H1 (cell line): Measurements from ENCODE around the gene GPC6. TPM values are rescaled to one million over a fixed set of nuclear protein-coding genes. Genes with fewer than 3 reads are reported as not detected.

Experiments used
- CTCF ChIA-PET: fragments of 300-600 bp; sonication (Branson Sonifier 250); formaldehyde crosslinking; loops from one replicate; lab custom pipeline; 2021; ENCODE audit not compliant: partially characterized antibody; lab: Charles Lee
- POLR2A ChIA-PET: fragments of 300-600 bp; sonication (Branson Sonifier 250); formaldehyde crosslinking; loops from one replicate; lab custom pipeline; 2021; ENCODE audit warnings: inconsistent platforms; ENCODE audit not compliant: partially characterized antibody; lab: Charles Lee
- DNase-seq, 2 experiments: peaks; one replicate each; pipeline versions ENCODE4 v3.0.0 to v3.0.0-alpha.2; 2010 to 2022; ENCODE audit warnings: low spot score in 2 of 2, low read depth in 1 of 2, mixed read lengths in 1 of 2
- FAIRE-seq: peaks from 2 replicates; lab custom pipeline; 2011; peaks lifted over from hg19 to GRCh38; lab: Jason Lieb, UNC
- H2AFZ ChIP-seq: 2 replicates; pipeline ENCODE4 v1.8.1; 2012; ENCODE audit warnings: low read length, inconsistent platforms
- H2AK5ac ChIP-seq: 2 replicates; pipeline ENCODE4 v1.6.1; 2013; ENCODE audit warnings: low read depth, low read length
- H2BK120ac ChIP-seq: replicated peaks from 2 replicates; pipeline ENCODE3; 2013; ENCODE audit warnings: low read depth, low read length, inconsistent platforms
- H2BK12ac ChIP-seq: 2 replicates; pipeline ENCODE4 v1.6.1; 2013; ENCODE audit warnings: low read depth, low read length
- H2BK15ac ChIP-seq: 2 replicates; pipeline ENCODE4 v1.6.1; 2013; ENCODE audit warnings: low read length
- H2BK20ac ChIP-seq: 2 replicates; pipeline ENCODE4 v1.6.1; 2013; ENCODE audit warnings: low read length
- H2BK5ac ChIP-seq: 2 replicates; pipeline ENCODE4 v1.6.1; 2013; ENCODE audit warnings: low read depth, low read length
- H3K14ac ChIP-seq: 2 replicates; pipeline ENCODE4 v1.6.1; 2013; ENCODE audit warnings: inconsistent platforms; ENCODE audit not compliant: insufficient read length
- H3K18ac ChIP-seq: 2 replicates; pipeline ENCODE4 v1.6.1; 2013; ENCODE audit warnings: low read length; ENCODE audit errors: extremely low read depth
- H3K23ac ChIP-seq: 2 replicates; pipeline ENCODE4 v1.6.1; 2013; ENCODE audit warnings: inconsistent platforms; ENCODE audit not compliant: insufficient read length
- H3K23me2 ChIP-seq: 2 replicates; pipeline ENCODE4 v1.6.1; 2013; ENCODE audit warnings: low read depth, low read length
- H3K27ac ChIP-seq: 2 replicates; pipeline ENCODE4 v1.6.1; 2011; ENCODE audit warnings: low read depth, low read length, inconsistent platforms
- H3K27me3 ChIP-seq, 4 experiments: replicated peaks in 1 of 4; 1 replicate in 1 of 4; 2 replicates in 3 of 4; pipeline versions ENCODE4 v1.6.1 to v1.8.1; 2011 to 2013; ENCODE audit warnings: low read length in 3 of 4, mild to moderate bottlenecking in 3 of 4, inconsistent platforms in 2 of 4, mixed read lengths in 2 of 4, moderate library complexity in 1 of 4; ENCODE audit not compliant: control insufficient read depth in 3 of 4, insufficient read depth in 3 of 4; ENCODE audit errors: extremely low read depth in 1 of 4
- H3K36me3 ChIP-seq, 4 experiments: 2 replicates each; pipeline versions ENCODE4 v1.6.1 to v1.8.1; 2011 to 2013; ENCODE audit warnings: mild to moderate bottlenecking in 4 of 4, low read length in 3 of 4, moderate library complexity in 2 of 4, control low read depth in 1 of 4, inconsistent platforms in 1 of 4; ENCODE audit not compliant: insufficient read depth in 4 of 4, control insufficient read depth in 2 of 4
- H3K4ac ChIP-seq: replicated peaks from 2 replicates; pipeline ENCODE3; 2013; ENCODE audit warnings: low read length, low read depth, mixed read lengths, inconsistent platforms; ENCODE audit not compliant: insufficient read length
- H3K4me1 ChIP-seq, 4 experiments: replicated peaks in 1 of 4; 1 replicate in 1 of 4; 2 replicates in 3 of 4; pipeline versions ENCODE4 v1.6.1 to v1.8.1; 2011 to 2013; ENCODE audit warnings: low read length in 3 of 4, inconsistent platforms in 2 of 4, mixed read lengths in 1 of 4; ENCODE audit not compliant: insufficient read depth in 4 of 4, control insufficient read depth in 3 of 4
- H3K4me2 ChIP-seq, 2 experiments: 2 replicates each; pipeline versions ENCODE4 v1.6.1 to v1.8.1; 2011 to 2013; ENCODE audit warnings: low read depth in 2 of 2, low read length in 2 of 2, control low read depth in 1 of 2, inconsistent platforms in 1 of 2, mild to moderate bottlenecking in 1 of 2; ENCODE audit not compliant: insufficient read depth in 1 of 2
- H3K4me3 ChIP-seq, 4 experiments: fragments of 200-600, 300-600 bp in 1 of 4; sonication (generic), shearing (Covaris generic), sonication (Bioruptor Twin) in 1 of 4; 2 replicates each; pipeline versions ENCODE4 v1.5.1 to v1.8.1; 2011 to 2016; ENCODE audit warnings: low read length in 4 of 4, low read depth in 3 of 4, control low read depth in 2 of 4, inconsistent platforms in 2 of 4, mild to moderate bottlenecking in 2 of 4, mixed read lengths in 1 of 4, moderate library complexity in 1 of 4; ENCODE audit not compliant: insufficient read depth in 2 of 4; ENCODE audit errors: extremely low read depth in 1 of 4
- H3K56ac ChIP-seq: replicated peaks from 2 replicates; pipeline ENCODE3; 2013; ENCODE audit warnings: low read depth, mild to moderate bottlenecking, mixed read lengths, low read length, inconsistent platforms; ENCODE audit not compliant: insufficient read length
- H3K79me1 ChIP-seq: 2 replicates; pipeline ENCODE4 v1.6.1; 2013; ENCODE audit warnings: low read depth, low read length, control low read depth
- H3K79me2 ChIP-seq, 2 experiments: 2 replicates each; pipeline versions ENCODE4 v1.6.1 to v1.8.1; 2012 to 2013; ENCODE audit warnings: low read length in 2 of 2, mild to moderate bottlenecking in 2 of 2, inconsistent platforms in 1 of 2; ENCODE audit not compliant: insufficient read depth in 2 of 2, control insufficient read depth in 1 of 2
- H3K9ac ChIP-seq, 4 experiments: replicated peaks in 1 of 4; 1 replicate in 1 of 4; 2 replicates in 3 of 4; pipeline versions ENCODE4 v1.6.1 to v1.8.1; 2011 to 2013; ENCODE audit warnings: low read depth in 3 of 4, low read length in 3 of 4, control low read depth in 2 of 4, mild to moderate bottlenecking in 2 of 4, moderate library complexity in 2 of 4, inconsistent platforms in 1 of 4; ENCODE audit errors: extremely low read depth in 1 of 4
- H3K9me3 ChIP-seq, 2 experiments: 2 replicates each; pipeline versions ENCODE4 v1.6.1 to v1.8.1; 2012 to 2013; ENCODE audit warnings: mild to moderate bottlenecking in 2 of 2, moderate library complexity in 2 of 2, control low read depth in 1 of 2, inconsistent platforms in 1 of 2, low read depth in 1 of 2, low read length in 1 of 2, mixed read lengths in 1 of 2; ENCODE audit not compliant: insufficient read depth in 2 of 2
- H4K20me1 ChIP-seq, 2 experiments: replicated peaks in 1 of 2; 2 replicates each; pipeline versions ENCODE3 to v1.8.1; 2011 to 2013; ENCODE audit warnings: inconsistent platforms in 2 of 2, low read length in 2 of 2, mild to moderate bottlenecking in 1 of 2; ENCODE audit not compliant: insufficient read depth in 2 of 2, control insufficient read depth in 1 of 2
- H4K5ac ChIP-seq: 2 replicates; pipeline ENCODE4 v1.6.1; 2013; ENCODE audit warnings: low read length, low read depth, mixed read lengths, inconsistent platforms; ENCODE audit not compliant: insufficient read length
- H4K8ac ChIP-seq: 2 replicates; pipeline ENCODE4 v1.8.0; 2013; ENCODE audit warnings: mild to moderate bottlenecking, moderate library complexity, low read length, inconsistent platforms; ENCODE audit not compliant: insufficient read depth; ENCODE audit errors: extremely low read depth
- H4K91ac ChIP-seq: replicated peaks from 2 replicates; pipeline ENCODE3; 2013; ENCODE audit warnings: low read length, mixed read lengths, inconsistent platforms; ENCODE audit not compliant: insufficient read length
- KDM4A ChIP-seq: IDR thresholded peaks from one replicate; pipeline ENCODE4 v1.7.1; 2012; ENCODE audit warnings: low read depth, mild to moderate bottlenecking, moderate library complexity, low read length, inconsistent platforms; ENCODE audit not compliant: severe bottlenecking
- POLR2AphosphoS5 ChIP-seq: IDR thresholded peaks from 2 replicates; pipeline ENCODE4 v1.6.1; 2011; ENCODE audit warnings: low read depth, low read length
- WGBS, 2 experiments: shearing (Covaris generic) in 1 of 2; methylation state at CpG; one replicate each; pipeline versions ENCODE4 v1.1.6 to v1.1.7; 2013 to 2015; ENCODE audit warnings: low lambda C conversion rate in 2 of 2, mixed read lengths in 2 of 2, inconsistent platforms in 1 of 2, low coverage in 1 of 2, missing lambda C conversion rate in 1 of 2; ENCODE audit not compliant: insufficient replicate concordance in 2 of 2, insufficient coverage in 1 of 2, insufficient read length in 1 of 2; ENCODE audit errors: extremely low coverage in 1 of 2, missing lambda C conversion rate in 1 of 2; 5-methylcytosine and 5-hydroxymethylcytosine counted together
- polyA plus RNA-seq, 7 experiments: library from polyadenylated mRNA; depleted of rRNA in 3 of 7; stranded (reverse) in 5 of 7; unstranded in 2 of 7; fragments of >200 nt in 5 of 7; fragments of 200-250 nt in 2 of 7; gene quantifications; 1 replicate in 5 of 7; 2 replicates in 1 of 7; 4 replicates in 1 of 7; pipeline versions ENCODE4 v1.2.1 to v1.2.3, GENCODE V29; 2011 to 2013; ENCODE audit warnings: missing spikeins in 2 of 7, mixed read lengths in 2 of 7
- total RNA-seq: library from RNA; stranded (reverse); fragmentation: NEBNext Ultra II Directional; extraction: Animal tissue kit (Norgen Biotek cat#: 25700); gene quantifications from 2 replicates; pipeline ENCODE4 v1.2.1, GENCODE V29; 2021

The GPC6 gene
- total and polyA plus RNA-seq, 2 of the 8 experiments (the other 6 are each of a cell fraction or from before 2014, with no cell fraction given): 5.4 to 12.0 TPM

- ChIA-PET CTCF (interaction anchor here (0.6 kb wide), 1 partner anchor 311 kb away, joined by 3 read pairs; no protein-coding TSS in a partner anchor), POLR2A (no interaction called here)
- Histone ChIP-seq H3K23me2 (no peaks in the 10 kb centered on the region), H2AFZ (no peak overlapping the region), H2BK15ac (no peak overlapping the region), H2BK120ac (no peak overlapping the region), H3K4me1 (peaks cover 0 to 2% (median 0%) of the 10 kb centered on the region in 4 experiments; a peak in 1 of 7 replicates), H3K36me3 (no peaks in the 10 kb centered on the region), H3K79me1 (no peaks in the 10 kb centered on the region), H3K4me3 (no peak overlapping the region), H3K4me2 (no peak overlapping the region), H3K56ac (no peak overlapping the region), H3K9me3 (no peaks in the 10 kb centered on the region), H4K8ac (no peak overlapping the region), H4K5ac (no peak overlapping the region), H3K27ac (no peak overlapping the region), H3K23ac (no peak overlapping the region), H2BK20ac (no peak overlapping the region), H2BK12ac (no peak overlapping the region), H3K14ac (no peak overlapping the region), H3K9ac (no peak overlapping the region), H4K91ac (no peak overlapping the region), H3K18ac (no peak overlapping the region), H3K79me2 (peaks cover 0 to 2% of the 10 kb centered on the region in 2 experiments; a peak in 1 of 4 replicates), H2AK5ac (no peak overlapping the region), H3K4ac (no peak overlapping the region), H3K27me3 (no peaks in the 10 kb centered on the region), H2BK5ac (no peak overlapping the region), H4K20me1 (no peaks in the 10 kb centered on the region)
- FAIRE-seq: no peak
- DNase-seq: no peak
- 84% methylated on average over 4 of the region's 4 CpGs; no CpG with 5 or more reads in 1 of the 2 experiments for WGBS, 2 experiments
- TF ChIP-seq POLR2AphosphoS5 (no peak), KDM4A (no peak)
Measured at GRCh38 chr13:93360021-93360420, 133.4 kb downstream of the GPC6 start.
